Measurements from ENCODE around the gene CFAP46.

The CFAP46 gene

DNA sequence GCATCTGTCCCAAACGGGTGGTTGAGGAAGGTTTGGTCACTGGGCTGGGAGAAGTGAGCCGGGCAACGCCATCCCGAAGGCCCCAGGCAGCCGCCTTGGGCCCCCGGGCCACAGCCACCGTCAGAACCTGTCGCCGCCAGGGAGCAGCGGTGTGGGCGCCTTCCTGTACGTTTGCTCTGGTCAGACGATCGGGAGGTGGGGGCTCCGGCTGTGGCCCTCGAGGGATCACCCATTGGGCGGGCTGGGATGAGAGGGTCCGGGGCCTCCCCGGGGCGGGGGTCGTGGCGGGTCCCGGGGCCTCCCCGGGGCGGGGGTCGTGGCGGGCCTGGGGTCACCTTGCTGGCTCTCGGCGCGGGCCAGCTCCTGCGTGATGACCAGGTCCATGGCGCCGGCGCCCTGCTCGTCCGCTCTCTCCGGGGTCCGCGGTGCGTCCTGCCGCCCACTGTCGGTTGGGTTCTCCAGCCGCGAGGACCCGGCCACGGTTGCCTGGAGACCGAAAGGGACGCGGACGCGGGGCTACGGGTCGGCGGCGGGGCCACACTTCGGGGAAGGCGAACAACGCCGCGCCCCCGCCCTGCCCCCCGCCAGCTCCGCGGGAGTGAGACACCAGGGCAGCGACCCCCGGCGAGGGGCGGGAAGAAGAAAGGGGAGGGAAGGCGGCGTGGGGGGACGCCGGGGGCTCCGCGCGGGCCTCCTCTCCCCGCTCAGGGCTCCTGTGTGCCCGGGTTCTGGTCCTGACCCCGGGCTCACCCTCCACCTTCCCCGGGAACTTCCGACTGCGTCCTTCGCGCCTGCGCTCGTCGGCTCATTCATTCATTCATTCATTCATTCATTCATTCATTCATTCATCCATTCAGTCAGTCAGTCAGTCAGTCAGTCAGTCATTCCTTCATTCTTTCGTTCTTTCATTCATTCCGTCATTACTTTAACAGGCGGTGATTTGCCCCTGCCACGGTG, at the start of gene CFAP46:
Gene CFAP46 (minus strand): TSS at position 470 of the 957 bp plus-strand sequence. CDS start 86 bp downstream, at position 384.
- DNase-seq (ENCODE audit: low read depth in 1 of 2, low spot score in 1 of 2): no peak

DNA sequence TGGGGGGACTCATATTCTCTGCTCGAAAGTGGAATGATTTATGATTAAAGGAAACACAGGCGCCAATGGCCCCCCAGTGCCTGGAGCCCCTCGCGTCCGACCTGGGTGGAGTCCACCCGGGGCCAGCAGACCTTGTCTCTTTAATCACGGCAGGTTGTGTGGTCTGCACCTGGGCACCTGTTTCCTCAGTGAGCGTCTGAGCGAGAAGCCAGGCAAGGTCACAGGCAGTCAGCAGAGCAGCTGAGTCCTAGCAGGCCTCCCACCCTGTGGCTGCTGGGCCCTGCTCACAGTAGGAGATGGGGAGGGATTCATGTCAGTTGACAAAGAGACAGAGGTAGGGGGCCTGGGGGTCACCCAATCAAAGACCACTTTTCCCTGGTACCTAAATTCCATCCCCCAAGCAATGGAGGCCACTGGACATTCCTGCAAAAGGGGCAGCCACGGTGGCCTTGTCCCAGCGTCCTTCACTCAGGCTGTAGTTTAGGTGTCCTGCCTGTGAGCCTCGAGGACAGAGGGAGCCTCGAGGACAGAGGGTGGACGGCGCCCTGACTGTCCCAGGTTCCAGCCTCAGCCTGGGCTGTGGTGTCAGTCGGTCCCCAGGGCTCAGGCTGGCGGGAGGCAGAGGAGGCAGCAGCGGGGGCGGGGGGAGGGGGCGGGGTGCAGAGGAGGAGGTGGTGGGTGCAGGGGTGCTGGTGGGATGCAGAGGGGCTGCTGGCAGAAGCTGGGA, 49.5 kb upstream of the CFAP46 start:
- DNase-seq (ENCODE audit: low read depth in 1 of 2, low spot score in 1 of 2): no peak

DNA sequence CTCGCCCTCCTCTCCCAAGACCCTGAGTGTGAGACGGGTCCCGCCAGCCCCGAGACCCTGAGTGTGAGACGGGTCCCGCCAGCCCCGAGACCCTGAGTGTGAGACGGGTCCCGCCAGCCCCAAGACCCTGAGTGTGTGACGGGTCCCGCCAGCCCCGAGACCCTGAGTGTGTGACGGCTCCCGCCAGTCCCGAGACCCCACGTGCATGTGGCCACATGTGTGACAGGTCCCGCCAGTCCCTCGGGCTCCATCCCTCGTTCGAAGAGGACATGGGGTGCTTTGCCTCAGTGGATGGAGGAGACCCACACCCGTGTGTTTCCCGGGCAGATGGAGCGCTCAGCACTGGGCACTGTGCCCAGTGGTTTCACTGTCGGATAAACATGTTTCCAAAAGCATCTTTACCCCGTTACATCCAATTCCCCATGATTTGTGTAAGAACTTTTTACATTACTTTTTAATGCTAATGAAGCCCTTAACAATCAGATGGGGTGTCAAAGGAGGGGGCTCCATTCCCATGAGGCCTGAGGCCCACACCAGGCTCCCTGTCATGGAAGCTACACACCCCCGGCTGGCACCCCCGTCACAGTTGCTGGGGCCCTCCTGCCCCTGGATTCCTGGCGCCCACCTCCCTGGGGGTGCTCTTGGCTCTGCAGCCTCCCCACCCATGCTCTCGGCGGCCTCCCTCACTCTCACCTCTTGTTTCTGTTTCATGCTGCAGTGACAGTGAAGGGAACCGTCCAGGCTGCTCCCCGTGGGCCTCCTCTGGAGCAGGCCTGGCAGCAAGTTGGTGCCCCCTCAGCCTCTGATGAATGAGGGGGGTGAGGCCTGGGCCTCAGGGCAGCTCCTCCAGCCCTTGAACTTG, 48.5 kb upstream of the CFAP46 start:
- DNase-seq (ENCODE audit: low read depth in 1 of 2, low spot score in 1 of 2): no peak

DNA sequence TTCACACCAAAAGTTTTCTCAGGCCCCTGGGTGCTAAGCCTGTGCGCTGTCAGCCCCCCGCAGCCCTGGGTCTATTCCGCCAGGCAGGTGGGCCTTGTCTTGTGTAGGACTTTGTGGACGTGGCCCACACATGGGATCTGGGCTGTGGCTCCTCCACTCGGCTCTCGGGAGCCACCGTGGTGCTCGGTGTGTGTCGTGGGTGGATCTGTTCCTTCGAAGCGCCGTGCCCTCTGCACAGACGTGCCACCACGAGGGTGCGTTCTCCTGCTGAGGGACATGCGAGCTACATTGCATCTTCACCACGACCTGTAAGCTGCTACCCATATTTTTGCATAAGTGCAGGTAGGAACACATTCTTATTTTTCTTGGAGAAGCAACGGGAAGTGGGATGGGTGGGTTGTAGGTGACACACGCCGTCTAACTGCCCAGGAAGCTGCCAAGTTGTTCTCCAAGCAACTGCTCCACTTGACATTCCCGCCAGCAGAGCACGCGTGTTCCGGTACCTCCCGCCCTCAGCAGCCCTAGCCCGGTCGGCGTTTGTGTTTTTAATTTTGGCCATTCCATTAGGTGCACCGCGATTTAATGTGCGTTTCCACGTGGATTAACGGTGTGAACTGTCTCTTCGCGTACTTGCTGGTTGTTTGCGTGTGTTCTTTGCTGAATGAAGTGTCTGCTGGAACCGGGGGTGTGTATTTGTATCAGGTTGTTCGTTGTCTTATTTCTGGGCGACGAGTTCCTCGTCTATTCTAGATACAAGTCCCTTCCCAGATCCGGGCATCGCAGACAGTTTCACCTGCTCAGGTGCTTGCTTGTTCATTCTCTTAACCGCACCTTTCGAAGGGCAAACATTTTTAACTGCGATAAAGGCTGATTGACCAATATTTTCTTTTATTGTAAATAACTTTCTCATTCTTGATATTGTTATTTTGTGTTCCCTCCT, 47.4 kb upstream of the CFAP46 start:
- no peak for DNase-seq (ENCODE audit: low read depth in 1 of 2, low spot score in 1 of 2)

DNA sequence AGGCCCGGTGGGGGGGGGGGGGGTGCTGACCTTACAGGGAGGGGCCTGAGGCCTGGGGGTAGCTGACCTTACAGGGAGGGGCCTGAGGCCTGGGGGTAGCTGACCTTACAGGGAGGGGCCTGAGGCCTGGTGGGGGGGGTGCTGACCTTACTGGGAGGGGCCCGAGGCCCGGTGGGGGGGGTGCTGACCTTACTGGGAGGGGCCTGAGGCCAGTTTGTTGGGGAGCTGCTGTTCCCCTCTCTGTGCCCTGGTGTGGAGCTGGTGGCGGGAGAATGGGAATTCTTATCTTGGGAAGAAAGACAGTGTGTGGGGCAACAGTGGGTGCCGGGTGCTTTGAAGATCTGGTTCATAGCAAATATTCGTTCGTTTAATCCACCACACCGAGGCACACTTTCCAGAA, 46.6 kb upstream of the CFAP46 start:
- no peak for DNase-seq (ENCODE audit: low read depth in 1 of 2, low spot score in 1 of 2)

DNA sequence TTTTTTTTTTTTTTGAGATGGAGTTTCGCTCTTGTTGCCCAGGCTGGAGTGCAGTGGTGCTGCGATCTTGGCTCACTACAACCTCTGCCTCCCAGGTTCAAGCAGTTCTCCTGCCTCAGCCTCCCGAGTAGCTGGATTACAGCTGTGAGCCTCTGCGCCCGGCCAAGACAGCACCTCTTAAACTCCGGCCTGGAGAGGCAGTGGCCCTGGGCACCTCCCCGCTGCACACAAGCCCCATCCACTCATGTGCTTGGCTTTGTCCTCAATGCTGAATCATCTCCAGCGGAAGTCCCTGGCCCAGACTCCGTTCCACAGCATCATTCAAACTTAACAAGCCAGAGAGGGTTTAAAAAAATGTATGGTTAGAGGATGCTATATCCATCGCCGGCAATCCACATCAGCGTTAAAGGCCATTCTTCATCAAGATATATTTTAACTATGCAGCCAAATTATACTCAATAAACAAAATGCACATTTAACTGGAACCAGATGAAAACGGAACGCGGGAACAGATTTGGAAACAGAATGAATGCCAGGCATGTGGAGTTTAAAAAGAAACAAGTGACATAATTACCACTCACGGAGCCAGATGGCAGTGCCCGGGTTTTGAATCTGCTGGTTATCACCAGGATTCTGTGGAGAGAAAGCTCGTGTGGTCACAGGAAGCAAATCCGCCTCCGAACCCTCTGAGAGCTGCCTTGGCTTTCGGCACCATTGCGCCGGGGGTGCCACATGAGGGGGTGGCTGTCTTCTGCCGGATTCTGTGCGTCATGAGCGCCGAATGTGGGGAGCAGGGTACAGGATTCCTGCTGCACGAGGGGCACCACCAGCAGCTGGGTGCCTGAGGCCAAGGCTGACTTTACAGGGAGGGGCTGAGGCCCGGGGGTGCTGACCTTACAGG, 45.6 kb upstream of the CFAP46 start:
- DNase-seq (ENCODE audit: low read depth in 1 of 2, low spot score in 1 of 2): no peak

DNA sequence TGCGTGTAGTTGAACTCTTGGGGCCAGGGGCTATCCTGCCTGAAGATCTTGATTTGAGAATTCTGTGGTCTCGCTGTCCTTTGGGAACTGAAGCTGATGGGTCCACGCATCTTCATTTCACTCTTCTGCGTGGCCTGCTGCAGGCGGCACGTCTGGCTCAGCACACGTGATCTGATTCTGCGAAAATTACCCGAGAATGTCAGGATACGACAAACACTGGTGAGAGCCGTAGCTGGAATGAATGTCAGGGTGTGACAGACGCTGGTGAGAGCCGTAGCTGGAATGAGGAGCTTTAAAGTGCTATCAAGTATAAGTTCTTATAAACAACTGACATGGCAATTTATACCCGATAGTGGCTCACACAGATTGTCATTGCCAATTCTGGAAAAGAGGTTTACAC, 44.6 kb upstream of the CFAP46 start:
- no peak for DNase-seq (ENCODE audit: low read depth in 1 of 2, low spot score in 1 of 2)

DNA sequence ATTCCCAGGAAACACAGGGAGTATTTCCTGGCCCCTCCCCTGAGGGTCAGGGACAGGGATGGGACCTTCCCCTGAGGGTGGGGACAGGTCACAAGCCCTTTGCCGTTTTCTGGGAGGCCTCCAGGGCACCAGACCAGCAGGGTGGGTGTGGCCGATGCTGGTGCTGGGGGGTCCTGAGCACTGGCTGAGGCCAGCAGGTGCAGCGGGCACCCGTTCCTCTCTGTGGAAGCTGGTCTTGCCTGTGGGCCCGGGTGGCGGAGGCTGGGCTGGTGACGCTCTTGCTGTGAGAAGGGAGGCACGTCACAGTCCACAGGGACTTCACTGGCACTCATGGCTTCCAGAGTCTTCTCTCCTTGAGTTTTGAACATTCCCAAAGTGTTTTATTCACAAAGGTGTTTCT, 44.2 kb upstream of the CFAP46 start:
- DNase-seq (ENCODE audit: low read depth in 1 of 2, low spot score in 1 of 2): no peak

DNA sequence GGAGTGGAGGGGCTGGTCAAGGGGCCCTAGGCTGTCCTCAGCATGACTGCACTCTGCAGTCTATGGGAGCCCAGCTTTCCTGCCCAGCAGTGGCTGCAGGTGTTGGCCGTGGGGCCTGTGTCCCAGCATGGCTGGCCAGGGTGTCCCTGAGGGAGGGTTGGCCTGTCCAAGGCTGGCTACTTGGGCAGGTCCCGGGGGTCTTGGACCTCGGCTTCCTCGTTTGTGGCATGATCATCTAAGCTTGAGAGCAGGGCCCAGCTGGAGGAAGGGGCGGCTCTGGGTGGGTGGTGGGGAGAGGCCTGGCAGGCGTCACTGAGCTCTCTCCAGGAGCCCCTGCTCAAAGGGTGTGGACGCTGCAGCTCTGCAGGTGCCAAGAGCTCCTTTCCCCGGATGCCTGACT, 43.7 kb upstream of the CFAP46 start:
- DNase-seq (ENCODE audit: low read depth in 1 of 2, low spot score in 1 of 2): no peak

DNA sequence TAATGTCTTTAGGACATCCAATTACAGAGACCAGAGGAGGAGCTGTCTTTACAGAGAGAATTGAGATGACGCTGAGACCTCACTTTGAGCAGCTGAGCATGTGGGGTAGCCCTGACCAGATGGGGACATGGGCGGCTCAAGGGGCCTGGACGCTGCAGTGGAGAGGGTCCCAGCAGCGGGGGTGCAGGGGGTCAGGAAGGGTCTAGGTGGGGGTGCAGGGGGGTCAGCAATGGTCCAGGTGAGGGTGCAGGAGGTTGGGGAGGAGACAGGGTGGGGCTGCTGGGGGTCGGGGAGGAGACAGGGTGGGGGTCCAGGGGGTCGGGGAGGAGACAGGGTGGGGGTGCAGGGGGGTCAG, 43.2 kb upstream of the CFAP46 start:
- no peak for DNase-seq (ENCODE audit: low read depth in 1 of 2, low spot score in 1 of 2)

DNA sequence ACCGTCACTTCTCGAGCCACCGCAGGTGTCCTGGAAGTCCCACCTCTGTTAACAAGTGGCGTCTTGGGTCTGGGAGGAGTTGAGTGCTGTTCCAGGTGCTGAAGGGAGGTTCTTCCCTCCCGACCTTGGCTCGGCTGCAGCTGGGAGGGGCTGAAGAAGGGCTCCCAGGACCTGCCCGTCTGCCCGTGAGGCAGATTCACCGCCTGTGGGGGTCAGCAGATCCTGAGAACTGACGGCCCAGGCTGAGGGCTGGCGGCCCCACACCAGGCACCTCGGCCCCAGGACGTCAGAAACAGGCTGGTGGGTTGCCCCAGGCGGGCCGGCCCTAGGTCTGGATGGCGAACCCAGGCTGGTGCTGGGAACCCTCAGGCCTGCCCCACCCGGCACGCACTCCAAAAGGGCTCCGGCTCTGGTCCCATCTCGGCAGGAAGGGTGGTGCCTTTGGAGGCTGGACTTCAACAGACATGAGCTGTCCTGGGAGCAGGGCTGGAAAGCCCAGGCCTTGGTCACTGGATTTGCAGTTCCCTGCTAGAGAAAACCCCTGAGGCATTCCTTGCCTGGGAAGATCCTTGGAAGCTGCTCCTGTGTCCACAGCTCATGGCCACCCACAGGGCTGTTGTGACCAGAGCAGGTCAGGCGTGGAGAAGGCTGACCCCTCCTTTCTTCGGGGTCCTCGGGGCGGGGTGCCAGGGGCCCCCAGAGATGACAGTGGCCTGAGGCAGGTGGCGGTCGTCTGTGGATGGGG, 42.6 kb upstream of the CFAP46 start:
- no peak for DNase-seq (ENCODE audit: low read depth in 1 of 2, low spot score in 1 of 2)

DNA sequence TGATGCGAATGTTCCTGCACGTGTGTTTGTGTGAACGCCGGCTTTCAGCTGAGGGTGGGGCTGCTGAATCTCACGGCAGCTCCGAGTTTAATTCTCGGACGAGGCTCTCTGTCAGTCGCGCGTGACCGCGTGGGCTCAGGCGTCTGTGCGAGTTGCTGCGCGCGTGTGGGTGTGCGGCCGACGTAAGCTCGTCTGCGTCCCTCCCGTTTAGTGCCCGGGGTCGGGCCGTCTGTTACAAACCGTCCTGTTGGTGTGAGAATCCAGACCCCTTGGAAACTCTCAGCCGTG, 41.6 kb upstream of the CFAP46 start:
- DNase-seq (ENCODE audit: low read depth in 1 of 2, low spot score in 1 of 2): no peak

DNA sequence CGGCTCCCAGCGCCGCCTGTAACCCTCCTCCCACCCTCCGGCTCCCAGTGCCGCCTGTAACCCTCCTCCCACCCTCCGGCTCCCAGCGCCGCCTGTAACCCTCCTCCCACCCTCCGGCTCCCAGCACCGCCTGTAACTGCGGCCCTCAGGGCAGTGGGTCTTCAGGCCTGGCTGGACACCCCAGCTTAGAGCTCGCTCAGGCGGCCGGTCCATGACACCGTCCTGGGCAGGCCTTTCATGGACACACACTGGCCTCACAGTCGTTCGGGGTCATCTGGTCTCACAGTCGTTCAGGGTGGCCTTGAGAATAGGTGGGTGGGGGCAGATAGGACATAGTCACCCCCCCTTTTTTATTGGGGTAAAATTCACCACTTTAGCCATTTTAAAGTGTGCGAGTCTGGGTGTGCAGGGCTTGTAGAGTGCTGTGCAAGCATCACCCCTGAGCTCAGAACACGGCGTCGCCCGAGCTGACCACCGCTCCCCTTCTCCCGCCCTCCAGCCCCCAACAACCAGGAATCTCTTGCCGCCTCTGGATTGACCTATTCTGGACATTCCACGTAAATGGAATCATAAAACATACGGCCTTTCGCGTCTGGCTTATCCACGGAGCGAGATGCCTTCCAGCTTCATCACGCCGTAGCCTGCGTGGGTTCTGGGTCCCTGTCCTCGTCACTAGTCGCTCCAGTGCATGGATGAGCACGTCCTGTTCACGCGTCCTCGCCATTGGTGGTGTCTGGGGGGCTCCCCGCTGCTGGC, 41.1 kb upstream of the CFAP46 start:
- no peak for DNase-seq (ENCODE audit: low read depth in 1 of 2, low spot score in 1 of 2)

DNA sequence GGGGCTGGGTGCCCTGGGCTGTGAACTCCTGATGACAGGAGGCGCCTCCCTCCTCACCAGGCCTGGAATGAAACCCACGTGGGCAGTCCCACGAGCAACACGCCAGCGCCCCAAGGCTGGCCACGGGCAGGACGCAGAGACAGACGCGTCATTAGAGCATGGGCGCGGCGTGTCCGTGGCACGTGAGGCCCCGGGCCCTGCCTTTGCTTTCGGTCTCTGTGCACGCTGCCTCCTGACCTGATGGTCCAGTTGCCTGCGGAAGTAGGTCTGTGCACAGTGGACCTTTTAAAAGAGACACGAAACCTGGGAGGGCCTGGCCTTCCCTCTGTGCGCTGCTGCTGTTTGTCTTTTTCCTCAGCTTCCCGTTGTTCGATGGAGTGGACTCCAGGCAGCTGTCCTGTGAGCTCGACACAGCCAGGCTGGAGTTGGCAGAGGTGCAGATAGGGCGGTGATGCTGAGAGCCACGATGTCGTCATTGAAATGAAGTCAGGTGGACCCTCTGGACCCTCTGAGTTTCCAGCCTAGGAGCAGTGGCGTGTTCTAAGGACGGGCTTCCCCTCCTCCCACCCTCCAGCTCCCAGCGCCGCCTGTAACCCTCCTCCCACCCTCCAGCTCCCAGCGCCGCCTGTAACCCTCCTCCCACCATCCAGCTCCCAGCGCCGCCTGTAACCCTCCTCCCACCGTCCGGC, 40.1 kb upstream of the CFAP46 start:
- no peak for DNase-seq (ENCODE audit: low read depth in 1 of 2, low spot score in 1 of 2)

DNA sequence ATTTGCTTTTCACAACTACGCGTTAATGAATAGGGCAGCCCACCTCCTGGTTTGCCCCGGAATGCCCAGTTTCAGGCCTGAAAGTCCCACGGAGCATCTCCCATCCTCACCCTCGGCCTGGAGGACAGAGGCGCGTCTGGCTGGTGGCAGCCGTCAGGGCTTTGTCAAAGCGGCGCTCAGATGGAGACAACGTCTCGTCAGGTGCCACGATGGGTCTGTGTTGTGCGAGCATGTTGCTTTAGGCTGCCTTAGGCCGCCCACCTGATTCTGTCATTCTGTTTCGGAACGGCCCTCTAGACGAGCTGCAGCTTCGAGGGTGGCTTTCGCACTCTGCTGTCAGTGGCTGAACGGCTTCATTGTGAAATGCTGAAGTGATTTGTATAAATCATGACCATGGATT, 39.4 kb upstream of the CFAP46 start:
- DNase-seq (ENCODE audit: low read depth in 1 of 2, low spot score in 1 of 2): no peak

DNA sequence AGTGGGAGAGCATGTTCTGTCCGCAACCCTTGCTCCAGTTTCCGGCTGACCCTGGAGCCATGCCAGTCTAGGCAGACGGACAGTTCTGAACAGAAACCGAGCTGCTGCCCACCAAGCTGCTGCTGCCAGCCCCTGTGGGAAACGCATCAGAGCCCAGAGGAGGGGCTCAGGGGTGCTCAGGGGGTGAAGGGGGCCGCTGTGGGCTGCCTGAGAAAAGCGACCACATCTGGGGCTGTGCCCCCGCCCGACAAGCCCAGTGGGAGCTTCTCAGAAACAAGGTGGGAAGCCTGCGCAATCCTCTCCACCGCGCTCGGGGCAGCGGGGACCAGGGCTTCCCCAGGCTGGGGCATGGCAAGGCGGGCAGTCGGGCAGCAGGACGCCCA, 38.8 kb upstream of the CFAP46 start:
- DNase-seq (ENCODE audit: low read depth in 1 of 2, low spot score in 1 of 2): no peak

DNA sequence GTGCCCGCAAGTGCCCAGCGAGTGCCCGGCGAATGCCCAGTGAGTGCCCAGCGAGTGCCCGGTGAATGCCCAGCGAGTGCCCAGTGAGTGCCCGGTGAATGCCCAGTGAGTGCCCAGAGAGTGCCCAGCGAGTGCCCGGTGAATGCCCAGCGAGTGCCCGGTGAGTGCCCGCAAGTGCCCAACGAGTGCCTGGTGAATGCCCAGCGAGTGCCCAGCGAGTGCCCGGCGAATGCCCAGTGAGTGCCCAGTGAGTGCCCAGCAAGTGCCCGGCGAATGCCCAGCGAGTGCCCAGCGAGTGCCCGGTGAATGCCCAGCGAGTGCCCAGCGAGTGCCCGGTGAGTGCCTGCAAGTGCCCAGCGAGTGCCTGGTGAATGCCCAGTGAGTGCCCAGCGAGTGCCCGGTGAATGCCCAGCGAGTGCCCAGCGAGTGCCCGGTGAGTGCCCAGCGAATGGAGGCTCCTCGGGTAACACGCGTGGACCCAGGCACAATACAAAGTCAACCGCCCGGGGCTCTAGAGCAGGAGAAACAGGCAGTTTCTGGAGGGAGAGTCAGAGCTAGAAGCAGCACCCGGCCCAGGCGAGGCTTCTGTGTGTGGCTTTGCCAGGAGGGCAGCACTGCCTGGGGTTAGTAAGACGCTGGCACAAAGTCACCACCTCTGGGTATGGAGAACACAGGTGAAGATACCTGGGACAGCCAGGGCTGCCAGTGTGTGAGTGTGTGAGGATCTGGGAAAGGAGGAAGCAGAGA, 38.2 kb upstream of the CFAP46 start:
- DNase-seq (ENCODE audit: low read depth in 1 of 2, low spot score in 1 of 2): no peak
